Hepatocyte (in vitro differentiated cells): ENCODE measurements around the gene MSMO1. TPM values are rescaled to one million over a fixed set of nuclear protein-coding genes. Genes with fewer than 3 reads are reported as not detected.

Experiments used
- DNase-seq: peaks from one replicate; pipeline ENCODE4 v3.0.0-alpha.2; 2016; ENCODE audit warnings: low spot score
- H2AFZ ChIP-seq: fragments of 200-600 bp; sonication (generic); 2 replicates; pipeline ENCODE4 v1.6.0; 2016; ENCODE audit warnings: antibody characterized with exemption, mild to moderate bottlenecking
- H3K27ac ChIP-seq: fragments of 200-600 bp; sonication (generic); 2 replicates; pipeline ENCODE4 v1.5.1; 2016; ENCODE audit warnings: mild to moderate bottlenecking
- H3K27me3 ChIP-seq: fragments of 200-600 bp; sonication (generic); 2 replicates; pipeline ENCODE4 v1.6.1; 2016
- H3K36me3 ChIP-seq: fragments of 200-600 bp; sonication (generic); replicated peaks from 2 replicates; pipeline ENCODE4 v1.5.1; 2016; ENCODE audit warnings: low read depth; ENCODE audit not compliant: insufficient read depth
- H3K4me1 ChIP-seq: fragments of 200-600 bp; sonication (generic); 2 replicates; pipeline ENCODE4 v1.5.1; 2016; ENCODE audit warnings: mild to moderate bottlenecking, moderate library complexity; ENCODE audit not compliant: insufficient read depth
- H3K4me2 ChIP-seq: fragments of 200-600 bp; sonication (generic); 2 replicates; pipeline ENCODE4 v1.6.0; 2016
- H3K4me3 ChIP-seq: fragments of 200-600 bp; sonication (generic); 2 replicates; pipeline ENCODE4 v1.5.1; 2016; ENCODE audit warnings: mild to moderate bottlenecking
- H3K79me2 ChIP-seq: fragments of 200-600 bp; sonication (generic); 2 replicates; pipeline ENCODE4 v1.6.0; 2017; ENCODE audit warnings: mild to moderate bottlenecking
- H3K9me2 ChIP-seq: fragments of 200-600 bp; sonication (generic); replicated peaks from 2 replicates; pipeline ENCODE4 v1.6.0; 2017; ENCODE audit warnings: mild to moderate bottlenecking; ENCODE audit not compliant: insufficient read depth
- H3K9me3 ChIP-seq: fragments of 200-600 bp; sonication (generic); 2 replicates; pipeline ENCODE4 v1.5.1; 2016; ENCODE audit warnings: low read depth, mild to moderate bottlenecking
- H4K20me1 ChIP-seq: fragments of 200-600 bp; sonication (generic); 2 replicates; pipeline ENCODE4 v1.6.0; 2016; ENCODE audit warnings: mild to moderate bottlenecking; ENCODE audit not compliant: insufficient read depth, poor library complexity, severe bottlenecking
- CTCF ChIP-seq: fragments of 200-600 bp; sonication (generic); IDR thresholded peaks from 2 replicates; pipeline ENCODE4 v1.5.1; 2016; ENCODE audit warnings: antibody characterized with exemption, mild to moderate bottlenecking; ENCODE audit not compliant: poor library complexity
- EZH2 ChIP-seq: fragments of 200-600 bp; sonication (generic); IDR thresholded peaks from 2 replicates; pipeline ENCODE4 v1.6.1; 2016; ENCODE audit warnings: antibody characterized with exemption, mild to moderate bottlenecking, borderline replicate concordance
- EZH2phosphoT487 ChIP-seq: fragments of 200-600 bp; sonication (generic); IDR thresholded peaks from one replicate; pipeline ENCODE4 v1.6.1; 2018; ENCODE audit warnings: antibody characterized with exemption, mild to moderate bottlenecking, low read depth, moderate library complexity; ENCODE audit not compliant: unreplicated experiment, severe bottlenecking
- WGBS: methylation state at CpG from one replicate; pipeline ENCODE4 v1.1.6; 2016; ENCODE audit warnings: low lambda C conversion rate; ENCODE audit errors: missing lambda C conversion rate; 5-methylcytosine and 5-hydroxymethylcytosine counted together
- polyA plus RNA-seq: library from polyadenylated mRNA; unstranded; fragments of >200 nt; fragmentation: Nextera tagmentation; extraction: Ambion mirVana; gene quantifications from 2 replicates; pipeline ENCODE4 v1.2.1, GENCODE V29; 2016
- total RNA-seq: library from RNA; depleted of rRNA; stranded (reverse); fragments of >200 nt; gene quantifications from 2 replicates; pipeline ENCODE4 v1.2.3, GENCODE V29; 2014

Gene MSMO1
- total and polyA plus RNA-seq, 2 experiments from 2014 or later: 391 to 747 TPM

DNA sequence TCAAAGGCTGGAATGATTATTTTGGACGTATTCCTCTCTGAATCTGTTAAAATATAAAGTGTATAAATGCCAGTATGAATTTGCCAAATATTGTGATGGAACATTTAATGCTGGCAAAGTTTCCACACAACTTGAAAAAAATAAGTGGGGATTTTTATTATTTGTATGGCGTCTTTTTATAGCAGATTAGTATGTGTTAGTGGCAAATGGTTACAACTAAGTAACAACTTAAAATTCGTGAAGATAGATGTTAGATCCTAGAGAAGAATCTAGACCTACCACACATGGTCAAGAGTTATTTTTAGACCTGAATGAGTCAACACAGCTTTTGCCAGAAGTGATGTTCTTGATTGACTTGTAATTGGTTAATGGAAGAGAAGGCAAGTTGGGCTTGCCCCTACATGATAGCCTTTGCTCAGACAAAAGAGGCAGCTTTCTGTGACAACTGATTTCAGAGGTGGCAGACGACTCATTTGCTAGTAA is 56.2 kb downstream of the MSMO1 start:
- Histone ChIP-seq H3K27ac (peak overlapping the region; percentile 74), H3K4me3 (no peak overlapping the region)

GRCh38 chr4:165384186-165384585 is 56.7 kb downstream of the MSMO1 start:
- Histone ChIP-seq H4K20me1 (no peaks in the 10 kb centered on the region), H3K9me2 (no peaks in the 10 kb centered on the region), H3K4me3 (no peak overlapping the region), H2AFZ (no peak overlapping the region), H3K4me2 (peak overlapping the region; percentile 30), H3K27ac (peak overlapping the region; percentile 74), H3K27me3 (no peaks in the 10 kb centered on the region), H3K36me3 (no peaks in the 10 kb centered on the region), H3K79me2 (no peaks in the 10 kb centered on the region), H3K4me1 (peaks cover 6% of the 10 kb centered on the region), H3K9me3 (no peaks in the 10 kb centered on the region)
- 54% methylated on average over 3 of the region's 3 CpGs for WGBS
- TF ChIP-seq EZH2 (no peak), CTCF (no peak), EZH2phosphoT487 (no peak)
- no peak for DNase-seq

More for the DNA sequence above, 56.2 kb downstream of the MSMO1 start:
- H3K4me1 ChIP-seq: peaks cover 6% of the 10 kb centered on the region
- no peaks in the 10 kb centered on the region for H4K20me1 ChIP-seq
- no peaks in the 10 kb centered on the region for H3K79me2 ChIP-seq
- H3K27me3 ChIP-seq: no peaks in the 10 kb centered on the region
- H3K9me2 ChIP-seq: no peaks in the 10 kb centered on the region
- no peaks in the 10 kb centered on the region for H3K36me3 ChIP-seq
- TF ChIP-seq EZH2: no peak
- TF ChIP-seq CTCF: no peak
- no peak for TF ChIP-seq EZH2phosphoT487
- H3K4me2 ChIP-seq: peak overlapping the region; percentile 7
- H2AFZ ChIP-seq: no peak overlapping the region
- no peak for DNase-seq
- no peaks in the 10 kb centered on the region for H3K9me3 ChIP-seq
- WGBS: 48% methylated on average over 4 of the region's 4 CpGs

DNA sequence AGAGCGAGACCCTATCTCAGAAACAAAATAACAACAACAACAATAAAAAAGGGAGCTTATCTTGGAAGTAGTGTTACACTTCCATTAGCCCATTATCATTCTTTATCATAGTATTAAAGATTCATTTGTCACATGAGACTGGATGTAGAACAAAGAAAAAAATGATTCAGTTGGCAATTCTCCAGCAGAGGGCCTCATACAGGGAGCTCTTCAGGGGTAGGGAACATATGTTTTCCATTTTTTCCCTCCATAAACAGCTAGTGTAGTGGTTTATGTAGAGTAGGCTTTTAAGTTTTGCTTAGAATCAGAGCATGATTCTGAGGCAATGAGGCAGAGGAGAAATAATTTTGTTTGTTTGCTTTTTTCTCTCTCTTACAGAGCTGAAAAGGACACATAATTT is 57.1 kb downstream of the MSMO1 start:
- Histone ChIP-seq H3K4me1 (peaks cover 6% of the 10 kb centered on the region), H3K27ac (peak overlapping the region; percentile 74), H3K4me3 (no peak overlapping the region), H3K79me2 (no peaks in the 10 kb centered on the region), H3K27me3 (no peaks in the 10 kb centered on the region), H3K4me2 (peak overlapping the region; percentile 38), H3K9me3 (no peaks in the 10 kb centered on the region), H3K36me3 (no peaks in the 10 kb centered on the region), H3K9me2 (no peaks in the 10 kb centered on the region), H4K20me1 (no peaks in the 10 kb centered on the region), H2AFZ (no peak overlapping the region)
- TF ChIP-seq EZH2phosphoT487: no peak
- TF ChIP-seq EZH2: no peak
- TF ChIP-seq CTCF: no peak
- WGBS: 58% methylated on average over 1 of the region's 1 CpG
- peak; percentile 60 for DNase-seq

GRCh38 chr4:165385126-165385525 is 57.7 kb downstream of the MSMO1 start:
- Histone ChIP-seq H3K27ac (peak overlapping the region; percentile 74), H4K20me1 (no peaks in the 10 kb centered on the region), H3K9me2 (no peaks in the 10 kb centered on the region), H3K4me1 (peaks cover 6% of the 10 kb centered on the region), H2AFZ (no peak overlapping the region), H3K27me3 (no peaks in the 10 kb centered on the region), H3K4me3 (no peak overlapping the region), H3K9me3 (no peaks in the 10 kb centered on the region), H3K79me2 (no peaks in the 10 kb centered on the region), H3K4me2 (peak overlapping the region; percentile 38), H3K36me3 (no peaks in the 10 kb centered on the region)
- no peak for DNase-seq
- TF ChIP-seq EZH2 (no peak), EZH2phosphoT487 (no peak), CTCF (no peak)
- 72% methylated on average over 4 of the region's 4 CpGs for WGBS
